Parathyroid adenoma (tissue), 2 donors: ENCODE measurements around the gene BRINP3.

Experiments
- H2AFZ ChIP-seq: fragments of 300-600 bp; sonication (generic); one replicate; pipeline ENCODE4 v1.7.0; 2017; ENCODE audit warnings: antibody characterized with exemption, mild to moderate bottlenecking
- H3K27ac ChIP-seq: fragments of 300-600 bp; sonication (generic); one replicate; pipeline ENCODE4 v1.7.0; 2017
- H3K27me3 ChIP-seq: fragments of 300-600 bp; sonication (generic); one replicate; pipeline ENCODE4 v1.7.0; 2017; ENCODE audit warnings: low read length; ENCODE audit not compliant: control insufficient read depth, insufficient read depth
- H3K36me3 ChIP-seq: fragments of 300-600 bp; sonication (generic); one replicate; pipeline ENCODE4 v1.7.0; 2017; ENCODE audit warnings: low read length; ENCODE audit not compliant: control insufficient read depth, insufficient read depth
- H3K4me1 ChIP-seq: fragments of 300-600 bp; sonication (generic); one replicate; pipeline ENCODE4 v1.7.0; 2017; ENCODE audit warnings: control low read depth
- H3K4me2 ChIP-seq: fragments of 300-600 bp; sonication (generic); one replicate; pipeline ENCODE4 v1.7.0; 2017; ENCODE audit warnings: low read length
- H3K4me3 ChIP-seq: fragments of 300-600 bp; sonication (generic); one replicate; pipeline ENCODE4 v1.7.0; 2017; ENCODE audit warnings: low read depth, low read length
- H3K79me2 ChIP-seq: fragments of 300-600 bp; sonication (generic); one replicate; pipeline ENCODE4 v1.7.0; 2017; ENCODE audit warnings: control low read depth
- H3K9ac ChIP-seq: fragments of 300-600 bp; sonication (generic); one replicate; pipeline ENCODE4 v1.7.0; 2017; ENCODE audit warnings: mild to moderate bottlenecking
- H3K9me3 ChIP-seq: fragments of 300-600 bp; sonication (generic); one replicate; pipeline ENCODE4 v1.7.0; 2017; ENCODE audit warnings: low read length; ENCODE audit not compliant: control insufficient read depth
- CTCF ChIP-seq: fragments of 300-600 bp; sonication (generic); IDR thresholded peaks from one replicate; pipeline ENCODE4 v1.7.0; 2017; ENCODE audit warnings: antibody characterized with exemption, mild to moderate bottlenecking
- donor health status: primary hyperparathyroidism.

The BRINP3 gene

GRCh38 chr1:190464690-190465089, 13.0 kb downstream of the BRINP3 start:
- Histone ChIP-seq H3K79me2 (no peaks in the 10 kb centered on the region), H3K9me3 (no peaks in the 10 kb centered on the region), H3K4me2 (no peak overlapping the region), H3K36me3 (no peaks in the 10 kb centered on the region), H3K4me3 (no peak overlapping the region), H3K27ac (no peak overlapping the region), H2AFZ (no peak overlapping the region), H3K4me1 (no peaks in the 10 kb centered on the region), H3K27me3 (no peaks in the 10 kb centered on the region), H3K9ac (no peak overlapping the region)
- TF ChIP-seq CTCF = no peak

- no peaks in the 10 kb centered on the region for H3K79me2 ChIP-seq
- no peaks in the 10 kb centered on the region for H3K36me3 ChIP-seq
- H3K4me3 ChIP-seq = no peak overlapping the region
- H3K27me3 ChIP-seq = peaks cover 4% of the 10 kb centered on the region
- H3K4me1 ChIP-seq = no peaks in the 10 kb centered on the region
- H3K27ac ChIP-seq = no peak overlapping the region
- no peak for TF ChIP-seq CTCF
- no peaks in the 10 kb centered on the region for H3K9me3 ChIP-seq
- no peak overlapping the region for H3K4me2 ChIP-seq
- no peak overlapping the region for H2AFZ ChIP-seq
- no peak overlapping the region for H3K9ac ChIP-seq
Measured at GRCh38 chr1:190456129-190456528, 21.5 kb downstream of the BRINP3 start.

GRCh38 chr1:190455631-190456030, 22.0 kb downstream of the BRINP3 start:
- H3K4me2 ChIP-seq = no peak overlapping the region
- H3K27ac ChIP-seq = no peak overlapping the region
- H3K36me3 ChIP-seq = no peaks in the 10 kb centered on the region
- H3K79me2 ChIP-seq = no peaks in the 10 kb centered on the region
- H3K9me3 ChIP-seq = no peaks in the 10 kb centered on the region
- H3K4me1 ChIP-seq = no peaks in the 10 kb centered on the region
- TF ChIP-seq CTCF = no peak
- no peak overlapping the region for H2AFZ ChIP-seq
- H3K27me3 ChIP-seq = peaks cover 4% of the 10 kb centered on the region
- no peak overlapping the region for H3K9ac ChIP-seq
- H3K4me3 ChIP-seq = no peak overlapping the region

- no peak for TF ChIP-seq CTCF
- H3K9ac ChIP-seq = no peak overlapping the region
- H3K79me2 ChIP-seq = no peaks in the 10 kb centered on the region
- H3K27me3 ChIP-seq = peaks cover 4% of the 10 kb centered on the region
- H3K4me1 ChIP-seq = no peaks in the 10 kb centered on the region
- H3K4me2 ChIP-seq = no peak overlapping the region
- H2AFZ ChIP-seq = no peak overlapping the region
- H3K27ac ChIP-seq = no peak overlapping the region
- no peaks in the 10 kb centered on the region for H3K36me3 ChIP-seq
- no peak overlapping the region for H3K4me3 ChIP-seq
- no peaks in the 10 kb centered on the region for H3K9me3 ChIP-seq
Measured at GRCh38 chr1:190453550-190453949, 24.1 kb downstream of the BRINP3 start.

GRCh38 chr1:190452272-190452848, 25.3 kb downstream of the BRINP3 start:
- Histone ChIP-seq H3K36me3 (no peaks in the 10 kb centered on the region), H3K27me3 (peaks cover 4% of the 10 kb centered on the region), H3K9ac (no peak overlapping the region), H3K4me1 (no peaks in the 10 kb centered on the region), H3K4me2 (no peak overlapping the region), H3K9me3 (no peaks in the 10 kb centered on the region), H3K79me2 (no peaks in the 10 kb centered on the region), H3K4me3 (no peak overlapping the region), H2AFZ (no peak overlapping the region), H3K27ac (no peak overlapping the region)
- no peak for TF ChIP-seq CTCF
